Large intestine (tissue), 3 donors: ENCODE measurements around the gene SMAP1. TPM values are rescaled to one million over a fixed set of nuclear protein-coding genes. Genes with fewer than 3 reads are reported as not detected.
A peak's percentile ranks its signal among the peaks of the same experiment; 100 is the strongest.

Experiments
- DNase-seq, 2 donors: peaks; one replicate each; pipeline versions ENCODE4 v3.0.0 to v3.0.0-alpha.2; 2013
- H3K27ac ChIP-seq: one replicate; pipeline ENCODE4 v1.5.1; 2013; ENCODE audit warnings: low read length
- H3K27me3 ChIP-seq: 2 replicates; pipeline ENCODE4 v1.6.1; 2013; ENCODE audit warnings: low read length; ENCODE audit not compliant: control insufficient read depth, insufficient read depth
- H3K36me3 ChIP-seq: 2 replicates; pipeline ENCODE4 v1.6.1; 2013; ENCODE audit warnings: low read length; ENCODE audit not compliant: control insufficient read depth, insufficient read depth
- H3K4me1 ChIP-seq: one replicate; pipeline ENCODE4 v1.6.1; 2013; ENCODE audit warnings: low read length; ENCODE audit not compliant: control insufficient read depth, insufficient read depth
- H3K4me3 ChIP-seq: one replicate; pipeline ENCODE4 v1.5.1; 2013; ENCODE audit warnings: low read length
- H3K9me3 ChIP-seq: one replicate; pipeline ENCODE4 v1.6.1; 2013; ENCODE audit warnings: mild to moderate bottlenecking, low read depth, low read length, moderate library complexity; ENCODE audit not compliant: control insufficient read depth
- WGBS: methylation state at CpG from one replicate; pipeline ENCODE4 v1.1.5; 2013; ENCODE audit warnings: low lambda C conversion rate; ENCODE audit not compliant: insufficient coverage; 5-methylcytosine and 5-hydroxymethylcytosine counted together
- polyA plus RNA-seq: library from polyadenylated mRNA; unstranded; fragments of 120-200 nt; gene quantifications from one replicate; pipeline ENCODE4 v1.2.1, GENCODE V29; 2013

SMAP1 gene
- polyA plus RNA-seq, 1 donor: 38.9 TPM

DNA sequence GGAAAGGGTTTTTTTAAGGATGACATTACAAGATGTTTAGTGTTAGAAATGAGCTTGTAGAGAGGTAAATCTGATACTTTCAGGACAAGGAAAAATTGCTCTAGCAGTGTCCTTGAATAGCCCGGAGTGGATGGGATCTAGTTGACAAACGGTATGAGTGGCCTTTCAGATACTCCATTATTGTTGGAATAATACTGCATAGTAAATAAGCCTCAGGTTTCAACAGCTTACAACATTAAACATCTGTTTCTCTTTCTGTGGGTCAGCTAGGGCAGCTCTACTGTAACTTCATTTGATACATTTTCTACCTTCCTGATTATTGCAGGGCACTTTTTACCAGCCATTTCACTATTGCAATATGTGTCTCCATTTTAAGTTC, 171.2 kb downstream of the SMAP1 start:
- no peak overlapping the region for H3K4me3 ChIP-seq
- H3K4me1 ChIP-seq: no peaks in the 10 kb centered on the region
- no peak for DNase-seq
- H3K27me3 ChIP-seq: no peaks in the 10 kb centered on the region
- no CpG with 5 or more reads among the region's 2 CpGs for WGBS
- H3K36me3 ChIP-seq: no peaks in the 10 kb centered on the region
- no peaks in the 10 kb centered on the region for H3K9me3 ChIP-seq
- H3K27ac ChIP-seq: no peak overlapping the region

DNA sequence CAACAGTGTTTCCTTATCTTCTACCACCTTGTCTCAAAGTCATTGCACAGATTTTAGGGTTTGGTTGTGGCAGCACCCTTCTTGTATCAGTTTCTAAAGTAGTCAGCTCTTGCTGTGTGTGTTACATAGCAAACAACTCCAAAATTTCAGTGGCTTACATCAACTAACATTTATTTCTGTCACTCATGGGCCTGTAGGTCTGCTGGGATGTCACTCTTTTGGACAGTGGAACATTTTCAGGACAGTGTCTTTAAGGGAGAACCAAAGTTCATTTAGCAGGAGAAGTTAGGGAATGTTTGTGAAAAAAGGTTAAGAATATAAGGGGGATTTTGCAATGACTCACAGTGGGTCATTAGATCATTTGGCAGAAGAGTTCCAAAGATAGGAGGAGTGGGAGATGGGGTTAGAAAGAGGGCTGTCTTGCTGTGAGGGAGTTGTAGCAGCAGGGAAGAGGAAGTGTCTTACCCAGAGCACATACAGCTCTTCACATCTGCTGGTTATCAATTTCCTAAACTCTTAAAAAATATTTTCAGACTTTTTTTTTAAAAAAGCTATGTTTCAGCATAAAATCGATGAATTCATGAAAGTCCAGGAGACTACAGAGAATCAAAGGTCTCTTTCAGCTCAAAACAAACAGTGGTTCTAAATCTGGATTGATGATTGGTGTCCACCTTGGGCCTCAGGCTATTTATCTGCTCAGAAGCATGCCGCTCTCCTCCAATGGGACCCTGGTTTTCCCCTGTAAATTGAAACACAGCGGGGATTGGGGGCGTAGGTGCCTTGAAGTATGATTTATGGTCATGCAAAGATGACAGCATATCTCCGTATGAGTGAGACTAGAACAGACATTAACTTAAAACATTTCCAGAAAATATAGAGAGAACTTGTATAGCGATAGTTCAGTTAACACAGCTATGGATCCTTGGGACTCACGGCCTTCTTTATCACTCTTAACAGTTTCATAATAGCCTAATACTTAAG, 171.9 kb downstream of the SMAP1 start:
- Histone ChIP-seq H3K27ac (no peak overlapping the region), H3K4me3 (no peak overlapping the region), H3K36me3 (no peaks in the 10 kb centered on the region), H3K27me3 (no peaks in the 10 kb centered on the region), H3K4me1 (no peaks in the 10 kb centered on the region), H3K9me3 (no peaks in the 10 kb centered on the region)
- WGBS: 100% methylated on average over 3 of the region's 7 CpGs
- no peak for DNase-seq

- H3K9me3 ChIP-seq: no peaks in the 10 kb centered on the region
- no peak overlapping the region for H3K4me3 ChIP-seq
- H3K27ac ChIP-seq: no peak overlapping the region
- H3K36me3 ChIP-seq: no peaks in the 10 kb centered on the region
- no CpG with 5 or more reads among the region's 8 CpGs for WGBS
- DNase-seq: no peak
- no peaks in the 10 kb centered on the region for H3K27me3 ChIP-seq
- no peaks in the 10 kb centered on the region for H3K4me1 ChIP-seq
Measured at GRCh38 chr6:70841112-70841511, 173.4 kb downstream of the SMAP1 start.

GRCh38 chr6:70842541-70842940, 174.9 kb downstream of the SMAP1 start:
- H3K4me1 ChIP-seq: no peaks in the 10 kb centered on the region
- H3K4me3 ChIP-seq: no peak overlapping the region
- peaks cover 3% of the 10 kb centered on the region for H3K36me3 ChIP-seq
- DNase-seq: no peak
- H3K9me3 ChIP-seq: no peaks in the 10 kb centered on the region
- no peaks in the 10 kb centered on the region for H3K27me3 ChIP-seq
- no CpG with 5 or more reads among the region's 8 CpGs for WGBS
- no peak overlapping the region for H3K27ac ChIP-seq

- no peak overlapping the region for H3K27ac ChIP-seq
- DNase-seq: no peak
- no peaks in the 10 kb centered on the region for H3K9me3 ChIP-seq
- peaks cover 3% of the 10 kb centered on the region for H3K36me3 ChIP-seq
- WGBS: 83% methylated on average over 1 of the region's 4 CpGs
- no peak overlapping the region for H3K4me3 ChIP-seq
- no peaks in the 10 kb centered on the region for H3K4me1 ChIP-seq
- H3K27me3 ChIP-seq: no peaks in the 10 kb centered on the region
Measured at GRCh38 chr6:70843328-70843918, 175.7 kb downstream of the SMAP1 start.

DNA sequence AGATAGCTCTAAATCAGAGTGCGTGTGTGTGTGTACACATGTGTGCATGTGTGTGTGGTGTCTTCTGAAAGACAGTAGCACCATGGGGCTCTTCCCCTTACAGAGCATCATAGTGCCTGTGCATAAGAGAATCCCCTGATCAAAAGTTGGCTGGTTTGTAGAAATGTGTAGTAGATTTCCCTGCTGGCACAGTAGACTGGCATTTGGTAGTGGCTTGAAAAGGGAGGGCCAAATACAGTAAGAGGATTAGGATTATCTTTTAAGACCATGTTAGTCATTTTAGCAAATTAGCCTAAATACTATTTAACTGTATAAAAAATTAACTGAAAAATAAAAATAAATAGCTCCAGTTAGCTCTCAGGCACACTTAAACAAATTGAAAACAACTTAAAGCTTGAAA, 176.6 kb downstream of the SMAP1 start:
- no peaks in the 10 kb centered on the region for H3K9me3 ChIP-seq
- no peak for DNase-seq
- no peak overlapping the region for H3K4me3 ChIP-seq
- no CpG with 5 or more reads among the region's 1 CpG for WGBS
- H3K36me3 ChIP-seq: peaks cover 3% of the 10 kb centered on the region
- H3K4me1 ChIP-seq: no peaks in the 10 kb centered on the region
- no peak overlapping the region for H3K27ac ChIP-seq
- no peaks in the 10 kb centered on the region for H3K27me3 ChIP-seq

GRCh38 chr6:70846207-70846835, 178.6 kb downstream of the SMAP1 start:
- Histone ChIP-seq H3K27me3 (no peaks in the 10 kb centered on the region), H3K36me3 (peaks cover 3% of the 10 kb centered on the region), H3K4me1 (no peaks in the 10 kb centered on the region), H3K9me3 (no peaks in the 10 kb centered on the region), H3K4me3 (no peak overlapping the region), H3K27ac (no peak overlapping the region)
- DNase-seq: no peak
- WGBS: 92% methylated on average over 3 of the region's 8 CpGs

DNA sequence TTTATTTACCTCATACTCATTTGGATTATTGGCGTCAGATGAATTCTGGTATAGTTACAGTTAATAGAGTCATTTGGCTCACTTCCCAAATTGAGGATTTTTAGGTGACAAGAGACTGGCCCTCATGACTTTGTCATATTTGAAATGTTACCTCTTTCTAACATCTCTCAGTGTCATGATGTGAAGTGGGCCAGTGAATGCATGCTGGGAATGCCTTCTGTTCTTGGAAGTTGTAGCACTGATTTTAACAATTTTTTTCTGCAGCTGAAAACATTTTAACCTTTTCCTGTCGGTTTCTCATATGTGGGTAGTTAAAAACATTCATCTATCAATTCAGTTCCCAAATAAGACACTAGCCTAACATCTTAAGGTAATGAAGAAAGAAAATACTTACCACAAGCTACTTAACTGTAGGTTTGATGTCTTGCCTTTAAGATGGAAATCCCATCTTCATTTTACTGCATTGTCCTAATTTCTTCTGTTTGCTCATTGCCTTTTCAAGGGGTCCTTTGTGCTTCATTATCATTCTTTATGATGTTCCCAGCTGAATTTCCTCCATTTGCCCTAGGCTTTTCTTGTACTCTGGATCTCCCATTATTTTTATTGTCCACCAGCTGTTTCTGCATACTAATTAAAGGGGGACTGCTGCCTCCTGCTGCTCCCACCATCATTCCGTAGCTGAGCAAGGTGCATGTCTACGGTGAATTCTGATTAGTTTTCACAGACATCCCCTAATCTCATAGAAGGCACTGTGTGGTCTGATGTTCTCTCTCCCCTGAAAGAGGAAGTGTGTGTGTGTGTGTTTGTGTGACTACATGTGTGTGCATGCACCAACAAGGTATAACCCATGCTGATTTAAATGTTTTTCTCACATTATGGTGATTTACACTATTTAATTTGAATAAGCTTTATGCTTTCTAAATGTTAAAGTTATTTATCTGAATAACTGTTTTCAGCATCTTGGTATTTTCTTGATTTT, 179.7 kb downstream of the SMAP1 start:
- no peaks in the 10 kb centered on the region for H3K4me1 ChIP-seq
- no peak overlapping the region for H3K4me3 ChIP-seq
- H3K36me3 ChIP-seq: peaks cover 4% of the 10 kb centered on the region
- 100% methylated on average over 1 of the region's 4 CpGs for WGBS
- H3K9me3 ChIP-seq: no peaks in the 10 kb centered on the region
- DNase-seq: no peak
- H3K27me3 ChIP-seq: no peaks in the 10 kb centered on the region
- no peak overlapping the region for H3K27ac ChIP-seq

DNA sequence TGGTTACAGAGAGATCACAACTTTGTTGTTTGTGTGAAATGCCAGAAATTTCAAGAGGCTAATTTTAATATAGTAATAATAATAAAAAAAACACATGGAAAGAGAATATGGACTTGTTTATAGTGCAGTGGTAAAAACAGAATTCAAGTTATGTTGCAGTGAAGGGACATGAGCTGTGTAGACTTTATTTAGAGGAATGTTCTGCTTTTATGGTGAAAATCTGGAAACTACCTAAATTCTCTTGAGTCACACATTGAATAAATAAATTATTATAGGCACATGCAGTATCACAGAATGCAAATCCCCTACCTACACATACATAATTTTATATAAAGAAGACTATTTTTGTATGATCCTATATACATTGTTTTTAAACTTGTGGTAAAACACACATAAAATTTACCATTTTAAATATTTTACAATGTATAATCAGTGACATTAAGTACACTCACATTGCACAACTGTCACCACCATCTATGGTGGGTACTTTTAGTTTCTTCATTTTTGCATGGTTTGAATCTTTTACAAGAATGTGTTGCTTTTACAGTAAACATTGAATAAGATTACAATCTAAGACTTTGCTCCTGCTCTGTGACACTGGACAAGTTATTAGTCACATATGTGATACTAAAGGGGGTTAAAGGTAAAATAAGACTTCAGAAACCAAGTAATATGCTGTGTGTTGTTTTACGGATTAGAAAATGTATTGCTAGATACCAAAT, 181.8 kb downstream of the SMAP1 start:
- no peaks in the 10 kb centered on the region for H3K27me3 ChIP-seq
- peaks cover 12% of the 10 kb centered on the region for H3K36me3 ChIP-seq
- DNase-seq: peak; percentile 6 to 36
- no peaks in the 10 kb centered on the region for H3K4me1 ChIP-seq
- H3K9me3 ChIP-seq: no peaks in the 10 kb centered on the region
- H3K27ac ChIP-seq: no peak overlapping the region
- 13% methylated on average over 1 of the region's 1 CpG for WGBS
- no peak overlapping the region for H3K4me3 ChIP-seq
